HepG2 (cell line): ENCODE measurements around the gene C6orf136. TPM values are rescaled to one million over a fixed set of nuclear protein-coding genes. Genes with fewer than 3 reads are reported as not detected.

Experiments used
- ATAC-seq: fragments of 200-7000 bp; cut with Tn5 transposase; 3 replicates; pipeline ENCODE4 v1.9.1; 2020; ENCODE audit warnings: mild to moderate bottlenecking, moderate library complexity
- BruUV-seq: library from RNA; stranded (reverse); fragments of 400-500 nt; replicated peaks from 2 replicates; lab custom pipeline; 2021; lab: Mats Ljungman, UMichigan
- CTCF ChIA-PET: fragments of 300-600 bp; formaldehyde crosslinking; extraction: SDS; loops from one replicate; lab custom pipeline; 2021; ENCODE audit warnings: low total read pairs, inconsistent platforms, low intra/inter-chr PET ratio; lab: Yijun Ruan, JAX
- POLR2A ChIA-PET: fragments of 350-600 bp; sonication (Branson Sonifier 250); formaldehyde crosslinking; loops from one replicate; lab custom pipeline; 2020; ENCODE audit warnings: antibody characterized with exemption, inconsistent platforms; lab: Yijun Ruan, JAX
- DNase-seq: peaks from one replicate; pipeline ENCODE4 v3.0.0-alpha.2; 2015; ENCODE audit warnings: low spot score
- FAIRE-seq: peaks from 3 replicates; lab custom pipeline; 2011; peaks lifted over from hg19 to GRCh38; lab: Jason Lieb, UNC
- H2AFZ ChIP-seq: one replicate; pipeline ENCODE4 v1.6.1; 2011; ENCODE audit warnings: low read length, inconsistent platforms
- H3K27ac ChIP-seq: fragments of 300-600 bp; 3 replicates; pipeline ENCODE4 v1.8.0; 2011; ENCODE audit warnings: mixed run types, mild to moderate bottlenecking, mixed read lengths, low read length, inconsistent platforms; ENCODE audit not compliant: insufficient read depth; ENCODE audit errors: extremely low read length
- H3K27me3 ChIP-seq, 2 experiments: fragments of 200-600 bp in 1 of 2; 2 replicates in 1 of 2; 3 replicates in 1 of 2; pipeline versions ENCODE4 v1.6.0 to v1.8.0; 2011; ENCODE audit warnings: low read length in 2 of 2, mild to moderate bottlenecking in 2 of 2, moderate library complexity in 2 of 2, inconsistent platforms in 1 of 2; ENCODE audit not compliant: insufficient read depth in 2 of 2, control insufficient read depth in 1 of 2
- H3K36me3 ChIP-seq, 2 experiments: fragments of 200-600 bp in 1 of 2; replicated peaks in 1 of 2; 2 replicates in 1 of 2; 3 replicates in 1 of 2; pipeline versions ENCODE4 v1.5.1 to v1.8.0; 2011; ENCODE audit warnings: low read length in 2 of 2, inconsistent platforms in 1 of 2; ENCODE audit not compliant: insufficient read depth in 2 of 2, control insufficient read depth in 1 of 2
- H3K4me1 ChIP-seq: 2 replicates; pipeline ENCODE4 v1.5.1; 2012; ENCODE audit warnings: low read length, inconsistent platforms; ENCODE audit not compliant: insufficient read depth
- H3K4me2 ChIP-seq: 2 replicates; pipeline ENCODE4 v1.6.0; 2011; ENCODE audit warnings: low read depth, low read length, inconsistent platforms
- H3K4me3 ChIP-seq, 3 experiments: fragments of 200-600 bp in 1 of 3; sonication (generic), shearing (Covaris generic) in 1 of 3; replicated peaks in 1 of 3; 2 replicates each; pipeline ENCODE4 v1.5.1; 2011 to 2016; ENCODE audit warnings: low read length in 3 of 3, inconsistent platforms in 2 of 3, low read depth in 2 of 3, mild to moderate bottlenecking in 2 of 3, control low read depth in 1 of 3, mixed read lengths in 1 of 3; ENCODE audit not compliant: insufficient read depth in 1 of 3
- H3K79me2 ChIP-seq: one replicate; pipeline ENCODE4 v1.6.1; 2011; ENCODE audit warnings: low read length, inconsistent platforms; ENCODE audit not compliant: insufficient read depth
- H3K9ac ChIP-seq: 2 replicates; pipeline ENCODE4 v1.6.0; 2011; ENCODE audit warnings: mild to moderate bottlenecking, low read depth, low read length, inconsistent platforms; ENCODE audit not compliant: insufficient read depth
- H3K9me3 ChIP-seq: 2 replicates; pipeline ENCODE4 v1.5.1; 2012; ENCODE audit warnings: mild to moderate bottlenecking, low read length
- H4K20me1 ChIP-seq: 2 replicates; pipeline ENCODE4 v1.6.0; 2011; ENCODE audit warnings: inconsistent platforms, mild to moderate bottlenecking, low read length, moderate library complexity; ENCODE audit not compliant: insufficient read depth
- E2F1 ChIP-seq: sonication (generic); formaldehyde crosslinking; IDR thresholded peaks from 2 replicates; pipeline ENCODE4 v1.5.0; 2020; ENCODE audit warnings: missing genetic modification reagents
- FOSL1 ChIP-seq: sonication (generic); formaldehyde crosslinking; IDR thresholded peaks from 2 replicates; pipeline ENCODE4 v1.9.0; 2021; ENCODE audit warnings: missing genetic modification reagents, borderline replicate concordance
- KLF9 ChIP-seq: IDR thresholded peaks from 2 replicates; pipeline ENCODE4 v1.6.1; 2016; ENCODE audit warnings: low read depth
- MAF1 ChIP-seq: sonication (generic); formaldehyde crosslinking; IDR thresholded peaks from 2 replicates; pipeline ENCODE4 v1.5.0; 2020; ENCODE audit warnings: missing genetic modification reagents, borderline replicate concordance
- SNAPC5 ChIP-seq: sonication (generic); formaldehyde crosslinking; IDR thresholded peaks from 2 replicates; pipeline ENCODE4 v1.8.1; 2023; ENCODE audit warnings: mild to moderate bottlenecking, missing genetic modification reagents, borderline replicate concordance
- YY1 ChIP-seq: IDR thresholded peaks from 2 replicates; pipeline ENCODE4 v1.6.1; 2011; ENCODE audit warnings: low read length, low read depth, moderate library complexity, mild to moderate bottlenecking; ENCODE audit not compliant: insufficient read depth, insufficient replicate concordance
- ZNF256 ChIP-seq: sonication (generic); formaldehyde crosslinking; conservative IDR thresholded peaks from 2 replicates; pipeline ENCODE4 v1.4.0; 2020; ENCODE audit warnings: missing genetic modification reagents
- ZNF879 ChIP-seq: sonication (generic); formaldehyde crosslinking; IDR thresholded peaks from 2 replicates; pipeline ENCODE4 v1.8.1; 2023; ENCODE audit warnings: missing genetic modification reagents
- ZSCAN30 ChIP-seq: sonication (generic); formaldehyde crosslinking; IDR thresholded peaks from 2 replicates; pipeline ENCODE4 v1.5.0; 2020; ENCODE audit warnings: mild to moderate bottlenecking, missing genetic modification reagents
- WGBS: methylation state at CpG from one replicate; pipeline ENCODE4 v1.1.6; 2017; ENCODE audit warnings: low lambda C conversion rate; 5-methylcytosine and 5-hydroxymethylcytosine counted together
- in situ Hi-C: cut with HindIII; loops from 2 replicates; pipeline ENCODE4 v1.10.0; 2017; ENCODE audit warnings: low pct_unique_long_range_greater_than_20kb; ENCODE audit not compliant: extremely low pct_ligation_motif_present
- intact Hi-C: fragments of 100-400 bp; cut with micrococcal nuclease; formaldehyde crosslinking; loops from one replicate; pipeline ENCODE4 v1.10.0; 2022; ENCODE audit not compliant: unreplicated experiment
- polyA plus RNA-seq, 8 experiments: library from polyadenylated mRNA; depleted of rRNA in 3 of 8; stranded (reverse) in 7 of 8; unstranded in 1 of 8; fragments of >200 nt; fragmentation: Illumina TruSeq in 4 of 8; extraction: Trizol in 4 of 8; gene quantifications; 2 replicates each; pipeline versions ENCODE4 v1.2.1 to v1.2.3, GENCODE V29; 2011 to 2016; ENCODE audit warnings: low read depth in 4 of 8, missing spikeins in 1 of 8, mixed read lengths in 1 of 8; ENCODE audit not compliant: insufficient read depth in 1 of 8
- total RNA-seq, 5 experiments: library from RNA; depleted of rRNA; stranded (reverse); fragments of >200 nt; fragmentation: Illumina TruSeq; extraction: Trizol; gene quantifications; 2 replicates each; pipeline ENCODE4 v1.2.3, GENCODE V29; 2016; ENCODE audit warnings: low read depth in 1 of 5
- TF ChIP-seq, protein P1 (sequence below): sonication (generic); formaldehyde crosslinking; IDR thresholded peaks from 2 replicates; pipeline ENCODE4 v1.4.0; 2020; ENCODE audit warnings: mild to moderate bottlenecking, missing genetic modification reagents
- TF ChIP-seq, protein P2 (sequence below): sonication (generic); formaldehyde crosslinking; IDR thresholded peaks from 2 replicates; pipeline ENCODE4 v1.5.0; 2020; ENCODE audit warnings: missing genetic modification reagents

The C6orf136 gene
- total and polyA plus RNA-seq, 2 of the 13 experiments (the other 11 are each of a cell fraction or from before 2014, with no cell fraction given) = 12.0 to 26.2 TPM

- DNase-seq (no peak), FAIRE-seq (no peak), ATAC-seq (no peak)
- H3K9ac ChIP-seq = peak overlapping the region; percentile 50; the same call in 1 of the 2 replicates
- no peaks in the 10 kb centered on the region for H3K36me3 ChIP-seq
- BruUV-seq = TSS peak; percentile 70
- peak overlapping the region; percentile 13 for H2AFZ ChIP-seq
- H3K79me2 ChIP-seq = no peaks in the 10 kb centered on the region
- no peaks in the 10 kb centered on the region for H3K9me3 ChIP-seq
- peak overlapping the region; percentile 27 for H3K27ac ChIP-seq
- CTCF ChIA-PET = interaction anchor here (1.1 kb wide), 1 partner anchor 31 kb away, joined by 3 read pairs; no protein-coding TSS in a partner anchor
- H4K20me1 ChIP-seq = no peaks in the 10 kb centered on the region
- POLR2A ChIA-PET = interaction anchor here (0.7 to 3.4 kb wide), 23 partner anchors 9 to 192 kb away, joined by 3 to 50 read pairs (median 4); partner anchors contain the start of genes DDR1, DHX16, IER3 and MDC1
- WGBS = 9% methylated on average over 8 of the region's 8 CpGs
- peak overlapping the region; percentile 83 for H3K4me2 ChIP-seq
- H3K4me3 ChIP-seq = peak overlapping the region; percentile 84 to 89 (median 87)
- H3K4me1 ChIP-seq = peaks cover 57% of the 10 kb centered on the region
- in situ Hi-C loops (loop anchor here (25.0 kb wide), 1 partner anchor 396 kb away; no protein-coding TSS in a partner anchor), intact Hi-C loops (loop anchor here (1.0 kb wide), 1 partner anchor 29 kb away; the partner anchor contains the start of gene TUBB)
- no peaks in the 10 kb centered on the region for H3K27me3 ChIP-seq
- no peak for TF ChIP-seq MAF1
- TF ChIP-seq KLF9 (CRISPR knock-in tag) = no peak
- TF ChIP-seq, protein P1, sequence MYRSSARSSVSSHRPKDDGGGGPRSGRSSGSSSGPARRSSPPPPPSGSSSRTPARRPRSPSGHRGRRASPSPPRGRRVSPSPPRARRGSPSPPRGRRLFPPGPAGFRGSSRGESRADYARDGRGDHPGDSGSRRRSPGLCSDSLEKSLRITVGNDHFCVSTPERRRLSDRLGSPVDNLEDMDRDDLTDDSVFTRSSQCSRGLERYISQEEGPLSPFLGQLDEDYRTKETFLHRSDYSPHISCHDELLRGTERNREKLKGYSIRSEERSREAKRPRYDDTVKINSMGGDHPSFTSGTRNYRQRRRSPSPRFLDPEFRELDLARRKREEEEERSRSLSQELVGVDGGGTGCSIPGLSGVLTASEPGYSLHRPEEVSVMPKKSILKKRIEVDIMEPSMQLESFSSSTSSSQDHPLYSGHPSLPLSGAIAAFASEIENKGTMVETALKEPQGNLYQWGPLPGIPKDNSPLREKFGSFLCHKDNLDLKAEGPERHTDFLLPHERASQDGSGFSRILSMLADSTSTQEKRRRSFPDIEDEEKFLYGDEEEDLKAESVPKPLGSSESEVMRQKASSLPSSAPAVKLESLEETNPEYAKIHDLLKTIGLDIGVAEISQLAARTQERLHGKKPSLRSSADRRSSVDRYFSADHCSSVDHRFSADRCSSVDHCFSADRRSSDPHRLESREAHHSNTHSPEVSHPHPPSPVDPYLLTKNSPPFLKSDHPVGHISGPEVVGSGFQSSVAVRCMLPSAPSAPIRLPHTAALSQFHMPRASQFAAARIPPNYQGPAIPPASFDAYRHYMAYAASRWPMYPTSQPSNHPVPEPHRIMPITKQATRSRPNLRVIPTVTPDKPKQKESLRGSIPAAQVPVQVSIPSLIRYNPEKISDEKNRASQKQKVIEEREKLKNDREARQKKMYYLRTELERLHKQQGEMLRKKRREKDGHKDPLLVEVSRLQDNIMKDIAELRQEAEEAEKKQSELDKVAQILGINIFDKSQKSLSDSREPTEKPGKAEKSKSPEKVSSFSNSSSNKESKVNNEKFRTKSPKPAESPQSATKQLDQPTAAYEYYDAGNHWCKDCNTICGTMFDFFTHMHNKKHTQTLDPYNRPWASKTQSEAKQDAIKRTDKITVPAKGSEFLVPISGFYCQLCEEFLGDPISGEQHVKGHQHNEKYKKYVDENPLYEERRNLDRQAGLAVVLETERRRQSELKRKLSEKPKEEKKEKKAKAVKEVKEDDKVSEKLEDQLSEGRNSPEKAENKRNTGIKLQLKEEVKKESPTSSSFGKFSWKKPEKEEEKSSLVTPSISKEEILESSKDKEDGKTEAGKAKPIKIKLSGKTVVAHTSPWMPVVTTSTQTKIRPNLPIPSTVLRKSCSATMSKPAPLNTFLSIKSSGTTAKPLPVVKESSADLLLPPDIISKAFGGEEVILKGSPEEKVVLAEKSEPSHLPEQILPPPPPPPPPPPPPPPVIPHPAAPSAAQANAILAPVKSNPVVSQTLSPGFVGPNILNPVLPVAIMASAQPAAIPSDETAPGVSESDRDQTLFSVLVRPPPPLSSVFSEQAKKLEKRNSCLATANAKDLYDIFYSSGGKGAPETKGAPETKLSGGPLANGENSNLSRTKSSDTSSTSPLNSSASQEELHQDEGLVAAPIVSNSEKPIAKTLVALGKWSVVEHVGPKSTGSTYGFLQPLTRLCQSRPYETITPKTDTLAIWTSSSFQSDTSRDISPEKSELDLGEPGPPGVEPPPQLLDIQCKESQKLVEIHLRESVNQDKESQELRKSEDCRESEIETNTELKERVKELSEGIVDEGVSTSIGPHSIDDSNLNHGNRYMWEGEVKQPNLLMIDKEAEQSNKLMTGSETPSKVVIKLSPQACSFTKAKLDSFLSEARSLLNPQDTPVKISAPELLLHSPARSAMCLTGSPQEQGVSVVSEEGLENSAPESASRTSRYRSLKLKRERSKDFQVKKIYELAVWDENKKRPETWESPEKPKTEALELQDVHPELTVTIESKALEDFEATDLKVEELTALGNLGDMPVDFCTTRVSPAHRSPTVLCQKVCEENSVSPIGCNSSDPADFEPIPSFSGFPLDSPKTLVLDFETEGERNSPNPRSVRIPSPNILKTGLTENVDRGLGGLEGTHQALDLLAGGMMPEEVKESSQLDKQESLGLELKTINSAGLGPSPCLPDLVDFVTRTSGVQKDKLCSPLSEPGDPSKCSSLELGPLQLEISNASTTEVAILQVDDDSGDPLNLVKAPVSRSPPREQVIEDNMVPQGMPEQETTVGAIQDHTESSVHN (CRISPR knock-in tag) = no peak
- TF ChIP-seq SNAPC5 (CRISPR knock-in tag) = peak; percentile 32; the same call in 1 of the 2 replicates
- peak; percentile 59; the same call in 1 of the 2 replicates for TF ChIP-seq ZSCAN30
- no peak for TF ChIP-seq ZNF879
- TF ChIP-seq FOSL1 (CRISPR knock-in tag) = no peak
- TF ChIP-seq ZNF256 (CRISPR knock-in tag) = no peak
- TF ChIP-seq, protein P2, sequence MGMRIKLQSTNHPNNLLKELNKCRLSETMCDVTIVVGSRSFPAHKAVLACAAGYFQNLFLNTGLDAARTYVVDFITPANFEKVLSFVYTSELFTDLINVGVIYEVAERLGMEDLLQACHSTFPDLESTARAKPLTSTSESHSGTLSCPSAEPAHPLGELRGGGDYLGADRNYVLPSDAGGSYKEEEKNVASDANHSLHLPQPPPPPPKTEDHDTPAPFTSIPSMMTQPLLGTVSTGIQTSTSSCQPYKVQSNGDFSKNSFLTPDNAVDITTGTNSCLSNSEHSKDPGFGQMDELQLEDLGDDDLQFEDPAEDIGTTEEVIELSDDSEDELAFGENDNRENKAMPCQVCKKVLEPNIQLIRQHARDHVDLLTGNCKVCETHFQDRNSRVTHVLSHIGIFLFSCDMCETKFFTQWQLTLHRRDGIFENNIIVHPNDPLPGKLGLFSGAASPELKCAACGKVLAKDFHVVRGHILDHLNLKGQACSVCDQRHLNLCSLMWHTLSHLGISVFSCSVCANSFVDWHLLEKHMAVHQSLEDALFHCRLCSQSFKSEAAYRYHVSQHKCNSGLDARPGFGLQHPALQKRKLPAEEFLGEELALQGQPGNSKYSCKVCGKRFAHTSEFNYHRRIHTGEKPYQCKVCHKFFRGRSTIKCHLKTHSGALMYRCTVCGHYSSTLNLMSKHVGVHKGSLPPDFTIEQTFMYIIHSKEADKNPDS (CRISPR knock-in tag) = peak; percentile 42; the same call in 1 of the 2 replicates
- TF ChIP-seq E2F1 (CRISPR knock-in tag) = peak; percentile 2; the same call in 1 of the 2 replicates
- no peak for TF ChIP-seq YY1
Measured at GRCh38 chr6:30691208-30691847, 44.4 kb downstream of the C6orf136 start.
